Spleen (tissue), 7 donors: ENCODE results near the gene SRPK2.

Source experiments
- POLR2AphosphoS5 ChIP-seq, 3 donors: sonication (generic); formaldehyde crosslinking; IDR thresholded peaks; one replicate each; pipeline ENCODE4 v1.5.1; 2017; ENCODE audit warnings: antibody characterized with exemption in 3 of 3
- TF ChIP-seq, protein P1 (sequence below), 11 experiments: fragments of 200-600 bp in 7 of 11; fragments of 450-650 bp in 4 of 11; sonication (generic) in 4 of 11; IDR thresholded peaks in 8 of 11; conservative IDR thresholded peaks in 3 of 11; 1 replicate in 7 of 11; 2 replicates in 4 of 11; pipeline versions ENCODE4 v1.4.0 to v1.8.0; 2016 to 2021; ENCODE audit warnings: antibody characterized with exemption in 11 of 11, inconsistent platforms in 4 of 11, mild to moderate bottlenecking in 1 of 11
- donor health status: DM: no; HTN: no; CAD: no; lungs with moderate emphysema.
- donor health status: DM: no; HTN: no; CAD: no.
- donor health status: DM: no; HTN: no; CAD: no.

DNA sequence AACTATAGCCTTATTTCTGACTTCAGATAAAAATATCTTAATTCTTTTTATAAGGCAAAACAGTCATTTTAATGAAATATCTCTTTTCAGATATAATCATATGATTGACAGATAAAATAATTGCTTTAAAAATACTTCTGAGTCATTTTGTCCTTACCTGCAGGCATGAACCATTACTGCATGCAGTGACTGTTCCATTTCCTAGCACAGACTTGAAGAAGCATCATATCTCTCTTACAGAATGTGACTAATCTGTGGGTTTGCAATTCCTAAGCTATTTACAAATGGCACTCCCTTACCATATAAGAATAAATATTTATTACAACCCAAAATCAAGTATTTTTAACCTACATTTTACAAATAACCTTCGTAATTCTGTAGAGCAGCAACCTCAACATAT is 120.7 kb downstream of the SRPK2 start:
- TF ChIP-seq, protein P1, sequence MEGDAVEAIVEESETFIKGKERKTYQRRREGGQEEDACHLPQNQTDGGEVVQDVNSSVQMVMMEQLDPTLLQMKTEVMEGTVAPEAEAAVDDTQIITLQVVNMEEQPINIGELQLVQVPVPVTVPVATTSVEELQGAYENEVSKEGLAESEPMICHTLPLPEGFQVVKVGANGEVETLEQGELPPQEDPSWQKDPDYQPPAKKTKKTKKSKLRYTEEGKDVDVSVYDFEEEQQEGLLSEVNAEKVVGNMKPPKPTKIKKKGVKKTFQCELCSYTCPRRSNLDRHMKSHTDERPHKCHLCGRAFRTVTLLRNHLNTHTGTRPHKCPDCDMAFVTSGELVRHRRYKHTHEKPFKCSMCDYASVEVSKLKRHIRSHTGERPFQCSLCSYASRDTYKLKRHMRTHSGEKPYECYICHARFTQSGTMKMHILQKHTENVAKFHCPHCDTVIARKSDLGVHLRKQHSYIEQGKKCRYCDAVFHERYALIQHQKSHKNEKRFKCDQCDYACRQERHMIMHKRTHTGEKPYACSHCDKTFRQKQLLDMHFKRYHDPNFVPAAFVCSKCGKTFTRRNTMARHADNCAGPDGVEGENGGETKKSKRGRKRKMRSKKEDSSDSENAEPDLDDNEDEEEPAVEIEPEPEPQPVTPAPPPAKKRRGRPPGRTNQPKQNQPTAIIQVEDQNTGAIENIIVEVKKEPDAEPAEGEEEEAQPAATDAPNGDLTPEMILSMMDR (IDR thresholded peaks at IDR 0.05 in 8 of 11, conservative IDR thresholded peaks at IDR 0.05 in 3 of 11) = no peak
- TF ChIP-seq POLR2AphosphoS5 (IDR thresholded peaks at IDR 0.05) = no peak
